H9 (cell line): ENCODE data around the gene SZRD1. TPM values are rescaled to one million over a fixed set of nuclear protein-coding genes. Genes with fewer than 3 reads are reported as not detected.

Experiments used
- DNase-seq: peaks from one replicate; pipeline ENCODE4 v3.0.0-alpha.2; 2017
- H2AFZ ChIP-seq: one replicate; pipeline ENCODE4 v1.6.1; 2013; ENCODE audit warnings: mild to moderate bottlenecking, low read length, control low read depth, moderate library complexity
- H2AK5ac ChIP-seq: 2 replicates; pipeline ENCODE4 v1.6.1; 2013; ENCODE audit warnings: low read length, control low read depth, mixed read lengths; ENCODE audit not compliant: insufficient read length
- H2BK120ac ChIP-seq: one replicate; pipeline ENCODE4 v1.6.1; 2013; ENCODE audit warnings: low read depth, mild to moderate bottlenecking, low read length, control low read depth, inconsistent platforms; ENCODE audit not compliant: poor library complexity, severe bottlenecking
- H2BK12ac ChIP-seq: 2 replicates; pipeline ENCODE4 v1.6.1; 2013; ENCODE audit warnings: low read length, control low read depth, mixed read lengths, low read depth; ENCODE audit not compliant: insufficient read length
- H2BK15ac ChIP-seq: 2 replicates; pipeline ENCODE4 v1.6.1; 2013; ENCODE audit warnings: low read depth, low read length, control low read depth
- H2BK20ac ChIP-seq: one replicate; pipeline ENCODE4 v1.6.1; 2013; ENCODE audit warnings: low read depth, mild to moderate bottlenecking, low read length, control low read depth, inconsistent platforms; ENCODE audit not compliant: poor library complexity, severe bottlenecking
- H2BK5ac ChIP-seq: 2 replicates; pipeline ENCODE4 v1.6.1; 2013; ENCODE audit warnings: low read length, control low read depth, mixed read lengths; ENCODE audit not compliant: insufficient read length
- H3K14ac ChIP-seq: 2 replicates; pipeline ENCODE4 v1.6.1; 2013; ENCODE audit warnings: low read length, control low read depth; ENCODE audit not compliant: insufficient read depth
- H3K18ac ChIP-seq: 2 replicates; pipeline ENCODE4 v1.6.1; 2013; ENCODE audit warnings: low read depth, mild to moderate bottlenecking, mixed read lengths, low read length, control low read depth; ENCODE audit not compliant: insufficient read length
- H3K23ac ChIP-seq: 2 replicates; pipeline ENCODE4 v1.6.1; 2013; ENCODE audit warnings: low read length, control low read depth, mixed read lengths, low read depth; ENCODE audit not compliant: insufficient read length
- H3K23me2 ChIP-seq: 2 replicates; pipeline ENCODE4 v1.6.1; 2013; ENCODE audit warnings: low read depth, mild to moderate bottlenecking, mixed read lengths, low read length, control low read depth; ENCODE audit not compliant: insufficient read length, poor library complexity, severe bottlenecking
- H3K27ac ChIP-seq: 2 replicates; pipeline ENCODE4 v1.5.1; 2013; ENCODE audit warnings: low read length, control low read depth, mixed read lengths, low read depth; ENCODE audit not compliant: insufficient read length
- H3K27me3 ChIP-seq: 2 replicates; pipeline ENCODE4 v1.6.1; 2013; ENCODE audit warnings: low read length, control low read depth, inconsistent platforms; ENCODE audit not compliant: insufficient read depth
- H3K4ac ChIP-seq: 2 replicates; pipeline ENCODE4 v1.6.1; 2013; ENCODE audit warnings: low read depth, mild to moderate bottlenecking, control low read depth, inconsistent platforms, low read length, moderate library complexity
- H3K4me1 ChIP-seq: 2 replicates; pipeline ENCODE4 v1.6.1; 2013; ENCODE audit warnings: low read length, control low read depth, inconsistent platforms; ENCODE audit not compliant: insufficient read depth
- H3K4me2 ChIP-seq: 2 replicates; pipeline ENCODE4 v1.6.1; 2013; ENCODE audit warnings: low read length, control low read depth, mixed read lengths; ENCODE audit not compliant: insufficient read length, insufficient read depth
- H3K56ac ChIP-seq: 2 replicates; pipeline ENCODE4 v1.6.1; 2013; ENCODE audit warnings: low read depth, mild to moderate bottlenecking, mixed read lengths, low read length, control low read depth; ENCODE audit not compliant: insufficient read length
- H3K79me1 ChIP-seq: 2 replicates; pipeline ENCODE4 v1.6.1; 2013; ENCODE audit warnings: low read depth, mild to moderate bottlenecking, moderate library complexity, low read length, control low read depth, inconsistent platforms; ENCODE audit not compliant: insufficient read depth, poor library complexity, severe bottlenecking
- H3K79me2 ChIP-seq: 2 replicates; pipeline ENCODE4 v1.6.1; 2013; ENCODE audit warnings: low read length, control low read depth, inconsistent platforms; ENCODE audit not compliant: insufficient read depth
- H3K9ac ChIP-seq: 2 replicates; pipeline ENCODE4 v1.6.1; 2013; ENCODE audit warnings: low read length, control low read depth, mixed read lengths; ENCODE audit not compliant: insufficient read length; ENCODE audit errors: extremely low read depth
- H3K9me3 ChIP-seq: one replicate; pipeline ENCODE4 v1.6.1; 2013; ENCODE audit warnings: low read depth, low read length, inconsistent platforms; ENCODE audit not compliant: control insufficient read depth
- H3T11ph ChIP-seq: one replicate; pipeline ENCODE4 v1.6.1; 2013; ENCODE audit warnings: mild to moderate bottlenecking, low read length, control low read depth, inconsistent platforms
- H4K20me1 ChIP-seq: one replicate; pipeline ENCODE4 v1.6.1; 2013; ENCODE audit not compliant: control insufficient read depth, insufficient read length, insufficient read depth
- H4K5ac ChIP-seq: 2 replicates; pipeline ENCODE4 v1.6.1; 2013; ENCODE audit warnings: low read depth, mild to moderate bottlenecking, mixed read lengths, low read length, control low read depth; ENCODE audit not compliant: insufficient read length
- H4K8ac ChIP-seq: replicated peaks from 2 replicates; pipeline ENCODE4 v1.6.1; 2013; ENCODE audit warnings: low read length, control low read depth, mixed read lengths, low read depth; ENCODE audit not compliant: insufficient read length
- H4K91ac ChIP-seq: 2 replicates; pipeline ENCODE4 v1.6.1; 2013; ENCODE audit warnings: low read depth, mild to moderate bottlenecking, moderate library complexity, mixed read lengths, low read length, control low read depth; ENCODE audit not compliant: insufficient read length
- H3K27ac Mint-ChIP-seq, 3 experiments: 2 replicates in 2 of 3; 3 replicates in 1 of 3; pipeline ENCODE4 v1.8.0; 2020 to 2021; ENCODE audit warnings: mixed read lengths in 3 of 3, mild to moderate bottlenecking in 1 of 3, moderate library complexity in 1 of 3
- H3K27me3 Mint-ChIP-seq: 2 replicates; pipeline ENCODE4 v1.8.0; 2021; ENCODE audit warnings: low read depth, mild to moderate bottlenecking, moderate library complexity, mixed read lengths
- H3K36me3 Mint-ChIP-seq, 3 experiments: 2 replicates in 2 of 3; 3 replicates in 1 of 3; pipeline ENCODE4 v1.8.0; 2020 to 2021; ENCODE audit warnings: low read depth in 3 of 3, mixed read lengths in 3 of 3; ENCODE audit not compliant: insufficient read depth in 1 of 3
- H3K4me1 Mint-ChIP-seq, 2 experiments: 2 replicates each; pipeline ENCODE4 v1.8.0; 2020; ENCODE audit warnings: mixed read lengths in 2 of 2
- H3K4me3 Mint-ChIP-seq, 2 experiments: 2 replicates in 1 of 2; 3 replicates in 1 of 2; pipeline ENCODE4 v1.8.0; 2020 to 2021; ENCODE audit warnings: mild to moderate bottlenecking in 2 of 2, mixed read lengths in 2 of 2, moderate library complexity in 1 of 2
- H3K9me3 Mint-ChIP-seq, 2 experiments: 2 replicates in 1 of 2; 3 replicates in 1 of 2; pipeline ENCODE4 v1.8.0; 2020; ENCODE audit warnings: mild to moderate bottlenecking in 2 of 2, mixed read lengths in 2 of 2, moderate library complexity in 1 of 2
- CTCF ChIP-seq: fragments of 200-600 bp; sonication (generic); conservative IDR thresholded peaks from 3 replicates; pipeline ENCODE4 v1.8.0; 2021; ENCODE audit warnings: antibody characterized with exemption, mild to moderate bottlenecking
- WGBS: extraction: QIAGEN DNeasy Blood & Tissue Kit; methylation state at CpG from one replicate; pipeline ENCODE4 v1.1.7; 2013; ENCODE audit warnings: missing lambda C conversion rate, low lambda C conversion rate, mixed read lengths; ENCODE audit not compliant: insufficient read length; ENCODE audit errors: extremely low coverage; 5-methylcytosine and 5-hydroxymethylcytosine counted together
- total RNA-seq: library from RNA; stranded (reverse); gene quantifications from 2 replicates; pipeline ENCODE4 v1.2.1, GENCODE V29; 2021

Gene SZRD1
- total RNA-seq, 1 experiment from 2014 or later: 118 TPM

GRCh38 chr1:16372535-16373285 is 5.7 kb downstream of the SZRD1 start:
- H3K27ac ChIP-seq: no peak overlapping the region
- H3K9me3 Mint-ChIP-seq: no peaks in the 10 kb centered on the region; a peak in 1 of 5 replicates
- H4K8ac ChIP-seq: no peak overlapping the region
- H3K27me3 Mint-ChIP-seq: no peaks in the 10 kb centered on the region
- H3K4me2 ChIP-seq: no peak overlapping the region
- WGBS: no CpG with 5 or more reads among the region's 3 CpGs
- no peak overlapping the region for H2BK15ac ChIP-seq
- H2BK5ac ChIP-seq: no peak overlapping the region
- no peak overlapping the region for H3K18ac ChIP-seq
- H4K5ac ChIP-seq: no peak overlapping the region
- H4K91ac ChIP-seq: no peak overlapping the region
- H3K79me2 ChIP-seq: peaks cover 62% of the 10 kb centered on the region
- H2AK5ac ChIP-seq: no peak overlapping the region
- TF ChIP-seq CTCF: no peak
- no peak overlapping the region for H3K4ac ChIP-seq
- H2AFZ ChIP-seq: no peak overlapping the region
- H2BK120ac ChIP-seq: no peak overlapping the region
- H3K4me1 ChIP-seq: no peaks in the 10 kb centered on the region; the same call in 1 of the 2 replicates
- peaks cover 5% of the 10 kb centered on the region for H3K23me2 ChIP-seq
- H4K20me1 ChIP-seq: no peaks in the 10 kb centered on the region
- no peak overlapping the region for H3K14ac ChIP-seq
- H3K9ac ChIP-seq: no peak overlapping the region
- H3T11ph ChIP-seq: no peak overlapping the region
- H3K23ac ChIP-seq: no peak overlapping the region
- no peak overlapping the region for H2BK12ac ChIP-seq
- H3K4me3 Mint-ChIP-seq: no peak overlapping the region
- no peaks in the 10 kb centered on the region for H3K9me3 ChIP-seq
- H3K27ac Mint-ChIP-seq: peak overlapping the region in 2 of 3 experiments; percentile 2 to 52; a peak in 2 of 7 replicates
- H3K56ac ChIP-seq: no peak overlapping the region
- no peak overlapping the region for H2BK20ac ChIP-seq
- H3K27me3 ChIP-seq: no peaks in the 10 kb centered on the region
- H3K4me1 Mint-ChIP-seq: peaks cover 45 to 48% of the 10 kb centered on the region in 2 experiments
- DNase-seq: no peak
- peaks cover 9% of the 10 kb centered on the region for H3K79me1 ChIP-seq
- peaks cover 0 to 14% (median 14%) of the 10 kb centered on the region in 3 experiments; a peak in 6 of 7 replicates for H3K36me3 Mint-ChIP-seq
